Measurements from ENCODE around the gene TMEM63C. TPM values are rescaled to one million over a fixed set of nuclear protein-coding genes. Genes with fewer than 3 reads are reported as not detected.

The TMEM63C gene
- polyA plus RNA-seq, 1 donor (not counting 4 experiments of a cell fraction or from before 2014, with no cell fraction given) = 0.66 TPM

DNA sequence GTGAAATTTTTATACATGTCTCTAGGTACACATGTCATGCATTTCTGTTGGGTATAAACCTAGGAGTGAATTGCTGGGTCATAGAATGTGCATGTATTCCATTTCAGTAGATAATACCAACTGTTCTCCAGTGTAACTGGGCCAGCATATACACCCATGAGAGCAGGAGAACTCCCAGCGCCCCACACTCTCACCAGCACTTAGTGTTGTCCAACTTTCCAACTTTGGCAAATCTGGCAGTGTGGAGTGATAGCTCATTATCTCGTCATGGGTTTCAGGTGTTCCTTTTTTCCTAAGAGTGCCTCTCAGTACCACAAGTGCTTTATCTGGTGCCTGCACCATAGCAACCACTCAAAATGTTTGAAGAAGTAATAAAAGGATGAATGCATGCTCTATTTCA is 49.3 kb downstream of the TMEM63C start:
- no peak for DNase-seq (ENCODE audit: low read depth, low spot score)
- no peaks in the 10 kb centered on the region for H3K9me1 ChIP-seq (ENCODE audit: control insufficient read depth, extremely low read depth, insufficient read depth, low read length)
- FAIRE-seq = no peak

DNA sequence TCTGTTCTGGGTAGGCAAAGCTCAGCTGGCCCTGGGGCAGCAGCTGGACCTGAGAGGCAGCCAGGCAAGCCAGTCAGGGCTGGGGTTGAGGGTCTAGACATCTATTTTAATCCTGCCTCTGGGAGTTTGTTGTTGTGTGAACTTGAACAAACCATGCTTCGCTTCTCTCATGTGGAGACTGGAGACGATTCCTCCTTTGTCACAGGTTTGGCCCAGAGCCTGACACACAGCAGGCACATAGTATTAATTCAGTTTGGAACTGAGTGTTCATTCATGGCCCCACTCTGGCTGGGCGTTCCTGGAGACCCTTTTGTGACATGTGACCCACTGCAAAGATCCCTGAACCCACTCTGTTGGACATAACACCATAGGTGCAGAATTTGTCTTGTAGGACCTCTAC is 50.1 kb downstream of the TMEM63C start:
- no peak overlapping the region for H2AFZ ChIP-seq (ENCODE audit: control insufficient read depth, low read length)
- H3K9ac ChIP-seq (ENCODE audit: control insufficient read depth, extremely low read depth, insufficient read depth, low read length) = no peak overlapping the region
- DNase-seq (ENCODE audit: low read depth, low spot score) (no peak), FAIRE-seq (no peak)
- no peak overlapping the region for H3K4me2 ChIP-seq (ENCODE audit: control insufficient read depth, extremely low read depth, insufficient read depth, low read depth, low read length)
- no peaks in the 10 kb centered on the region for H3K79me2 ChIP-seq (ENCODE audit: control insufficient read depth, insufficient read depth, low read length)
- dilution Hi-C loops (cut with MboI; ENCODE audit: extremely low pct_ligation_motif_present, low sequenced_read_pairs) = no loop called here
- H3K4me1 ChIP-seq (ENCODE audit: control insufficient read depth, extremely low read depth, insufficient read depth, low read length) = no peaks in the 10 kb centered on the region
- H4K20me1 ChIP-seq (ENCODE audit: control insufficient read depth, extremely low read depth, insufficient read depth, low read length) = no peaks in the 10 kb centered on the region
- no peak overlapping the region for H3K27ac ChIP-seq (ENCODE audit: control insufficient read depth, insufficient read depth, low read length)
- H3K27me3 ChIP-seq (ENCODE audit: control insufficient read depth, extremely low read depth, insufficient read depth, low read length) = no peaks in the 10 kb centered on the region
- H3K36me3 ChIP-seq (ENCODE audit: control insufficient read depth in 2 of 2, extremely low read depth in 1 of 2, insufficient read depth in 2 of 2, low read length in 2 of 2) = no peaks in the 10 kb centered on the region
- TF ChIP-seq, protein P1, sequence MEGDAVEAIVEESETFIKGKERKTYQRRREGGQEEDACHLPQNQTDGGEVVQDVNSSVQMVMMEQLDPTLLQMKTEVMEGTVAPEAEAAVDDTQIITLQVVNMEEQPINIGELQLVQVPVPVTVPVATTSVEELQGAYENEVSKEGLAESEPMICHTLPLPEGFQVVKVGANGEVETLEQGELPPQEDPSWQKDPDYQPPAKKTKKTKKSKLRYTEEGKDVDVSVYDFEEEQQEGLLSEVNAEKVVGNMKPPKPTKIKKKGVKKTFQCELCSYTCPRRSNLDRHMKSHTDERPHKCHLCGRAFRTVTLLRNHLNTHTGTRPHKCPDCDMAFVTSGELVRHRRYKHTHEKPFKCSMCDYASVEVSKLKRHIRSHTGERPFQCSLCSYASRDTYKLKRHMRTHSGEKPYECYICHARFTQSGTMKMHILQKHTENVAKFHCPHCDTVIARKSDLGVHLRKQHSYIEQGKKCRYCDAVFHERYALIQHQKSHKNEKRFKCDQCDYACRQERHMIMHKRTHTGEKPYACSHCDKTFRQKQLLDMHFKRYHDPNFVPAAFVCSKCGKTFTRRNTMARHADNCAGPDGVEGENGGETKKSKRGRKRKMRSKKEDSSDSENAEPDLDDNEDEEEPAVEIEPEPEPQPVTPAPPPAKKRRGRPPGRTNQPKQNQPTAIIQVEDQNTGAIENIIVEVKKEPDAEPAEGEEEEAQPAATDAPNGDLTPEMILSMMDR (optimal IDR thresholded peaks at IDR 0.05 in 1 of 3, IDR thresholded peaks at IDR 0.05 in 1 of 3, conservative IDR thresholded peaks at IDR 0.05 in 1 of 3; ENCODE audit: extremely low read depth in 1 of 3, insufficient read depth in 2 of 3, low read length in 3 of 3) = no peak
- TF ChIP-seq EZH2 (IDR thresholded peaks at IDR 0.05; ENCODE audit: low read length) = no peak
- no peak overlapping the region for H3K4me3 ChIP-seq (ENCODE audit: control insufficient read depth in 2 of 3, extremely low read depth in 1 of 3, insufficient read depth in 2 of 3, low read depth in 1 of 3, low read length in 3 of 3)
- H3K9me3 ChIP-seq (ENCODE audit: control insufficient read depth, low read depth, low read length) = no peaks in the 10 kb centered on the region
- H3K9me1 ChIP-seq (ENCODE audit: control insufficient read depth, extremely low read depth, insufficient read depth, low read length) = no peaks in the 10 kb centered on the region

More for the DNA sequence above, 49.3 kb downstream of the TMEM63C start:
- dilution Hi-C loops (cut with MboI; ENCODE audit: extremely low pct_ligation_motif_present, low sequenced_read_pairs) = no loop called here
- Histone ChIP-seq H3K27me3 (ENCODE audit: control insufficient read depth, extremely low read depth, insufficient read depth, low read length) (no peaks in the 10 kb centered on the region), H3K4me1 (ENCODE audit: control insufficient read depth, extremely low read depth, insufficient read depth, low read length) (no peaks in the 10 kb centered on the region), H3K4me3 (ENCODE audit: control insufficient read depth in 2 of 3, extremely low read depth in 1 of 3, insufficient read depth in 2 of 3, low read depth in 1 of 3, low read length in 3 of 3) (no peak overlapping the region), H4K20me1 (ENCODE audit: control insufficient read depth, extremely low read depth, insufficient read depth, low read length) (no peaks in the 10 kb centered on the region), H2AFZ (ENCODE audit: control insufficient read depth, low read length) (no peak overlapping the region), H3K9ac (ENCODE audit: control insufficient read depth, extremely low read depth, insufficient read depth, low read length) (no peak overlapping the region), H3K27ac (ENCODE audit: control insufficient read depth, insufficient read depth, low read length) (no peak overlapping the region), H3K79me2 (ENCODE audit: control insufficient read depth, insufficient read depth, low read length) (no peaks in the 10 kb centered on the region), H3K4me2 (ENCODE audit: control insufficient read depth, extremely low read depth, insufficient read depth, low read depth, low read length) (no peak overlapping the region), H3K9me3 (ENCODE audit: control insufficient read depth, low read depth, low read length) (no peaks in the 10 kb centered on the region), H3K36me3 (ENCODE audit: control insufficient read depth in 2 of 2, extremely low read depth in 1 of 2, insufficient read depth in 2 of 2, low read length in 2 of 2) (no peaks in the 10 kb centered on the region)
- TF ChIP-seq EZH2 (IDR thresholded peaks at IDR 0.05; ENCODE audit: low read length) = no peak
- TF ChIP-seq, protein P1 (optimal IDR thresholded peaks at IDR 0.05 in 1 of 3, IDR thresholded peaks at IDR 0.05 in 1 of 3, conservative IDR thresholded peaks at IDR 0.05 in 1 of 3; ENCODE audit: extremely low read depth in 1 of 3, insufficient read depth in 2 of 3, low read length in 3 of 3) = no peak
